DOHH2 (cell line): ENCODE data around the gene KPNB1.

Experiments used
- EZH2phosphoT487 ChIP-seq: fragments of 200-600 bp; sonication (generic); IDR thresholded peaks from 2 replicates; pipeline ENCODE4 v1.6.1; 2017; ENCODE audit warnings: borderline replicate concordance, mild to moderate bottlenecking, antibody characterized with exemption, low read length, moderate library complexity, mixed read lengths
- TF ChIP-seq, protein P1 (sequence below): fragments of 200-600 bp; sonication (generic); IDR thresholded peaks from one replicate; pipeline ENCODE4 v1.5.1; 2014; ENCODE audit warnings: antibody characterized with exemption, mild to moderate bottlenecking, low read depth, low read length; ENCODE audit not compliant: poor library complexity, severe bottlenecking

DNA sequence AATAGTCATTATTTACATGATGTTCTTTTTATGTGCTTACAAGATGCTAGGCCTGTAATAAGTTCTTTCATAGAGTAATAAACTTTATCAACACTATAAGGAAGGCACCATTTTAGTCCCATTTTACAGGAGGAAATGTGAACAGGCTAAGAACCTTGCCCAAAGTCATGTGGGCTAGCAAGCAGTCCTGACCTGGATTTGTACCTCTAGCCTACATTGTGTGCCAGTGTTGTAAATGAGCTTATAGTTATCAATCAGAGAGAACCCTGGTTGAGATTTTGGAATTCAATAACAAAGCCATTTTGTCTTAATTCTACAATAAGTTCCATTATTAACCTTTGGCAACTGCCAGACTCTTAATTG is 37.6 kb downstream of the KPNB1 start:
- TF ChIP-seq, protein P1, sequence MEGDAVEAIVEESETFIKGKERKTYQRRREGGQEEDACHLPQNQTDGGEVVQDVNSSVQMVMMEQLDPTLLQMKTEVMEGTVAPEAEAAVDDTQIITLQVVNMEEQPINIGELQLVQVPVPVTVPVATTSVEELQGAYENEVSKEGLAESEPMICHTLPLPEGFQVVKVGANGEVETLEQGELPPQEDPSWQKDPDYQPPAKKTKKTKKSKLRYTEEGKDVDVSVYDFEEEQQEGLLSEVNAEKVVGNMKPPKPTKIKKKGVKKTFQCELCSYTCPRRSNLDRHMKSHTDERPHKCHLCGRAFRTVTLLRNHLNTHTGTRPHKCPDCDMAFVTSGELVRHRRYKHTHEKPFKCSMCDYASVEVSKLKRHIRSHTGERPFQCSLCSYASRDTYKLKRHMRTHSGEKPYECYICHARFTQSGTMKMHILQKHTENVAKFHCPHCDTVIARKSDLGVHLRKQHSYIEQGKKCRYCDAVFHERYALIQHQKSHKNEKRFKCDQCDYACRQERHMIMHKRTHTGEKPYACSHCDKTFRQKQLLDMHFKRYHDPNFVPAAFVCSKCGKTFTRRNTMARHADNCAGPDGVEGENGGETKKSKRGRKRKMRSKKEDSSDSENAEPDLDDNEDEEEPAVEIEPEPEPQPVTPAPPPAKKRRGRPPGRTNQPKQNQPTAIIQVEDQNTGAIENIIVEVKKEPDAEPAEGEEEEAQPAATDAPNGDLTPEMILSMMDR: no peak
- no peak for TF ChIP-seq EZH2phosphoT487
